Measurements from ENCODE around the gene ACAP1.
"Not testable (repeated sequence)": the region's sequence is repeated elsewhere in the genome, so short reads cannot be mapped to it uniquely, and the experiment has no call there.

Gene ACAP1

GRCh38 chr17:7356072-7356549 is 19.8 kb downstream of the ACAP1 start:
- peaks cover 25% of the 10 kb centered on the region for H3K36me3 ChIP-seq
- H3K27me3 ChIP-seq: peaks cover 10% of the 10 kb centered on the region
- no peaks in the 10 kb centered on the region for H3K9me3 ChIP-seq
- TF ChIP-seq CTCF (IDR thresholded peaks at IDR 0.05): peak; percentile 92
- H3K4me3 ChIP-seq (ENCODE audit: low read depth in 1 of 2, low read length in 1 of 2): no peak overlapping the region
- peaks cover 14 to 24% of the 10 kb centered on the region in 2 experiments for H3K4me1 ChIP-seq (ENCODE audit: control insufficient read depth in 1 of 2, insufficient read depth in 1 of 2, low read depth in 1 of 2, low read length in 1 of 2)
- H3K27ac ChIP-seq: no peak overlapping the region

GRCh38 chr17:7356756-7357155 is 20.4 kb downstream of the ACAP1 start:
- peaks cover 19% of the 10 kb centered on the region for H3K36me3 ChIP-seq
- no peaks in the 10 kb centered on the region for H3K9me3 ChIP-seq
- peaks cover 7 to 18% of the 10 kb centered on the region in 2 experiments for H3K4me1 ChIP-seq (ENCODE audit: control insufficient read depth in 1 of 2, insufficient read depth in 1 of 2, low read depth in 1 of 2, low read length in 1 of 2)
- no peak overlapping the region for H3K4me3 ChIP-seq (ENCODE audit: low read depth in 1 of 2, low read length in 1 of 2)
- peaks cover 14% of the 10 kb centered on the region for H3K27me3 ChIP-seq
- TF ChIP-seq CTCF (IDR thresholded peaks at IDR 0.05): no peak
- H3K27ac ChIP-seq: no peak overlapping the region

- Histone ChIP-seq H3K36me3 (peaks cover 14% of the 10 kb centered on the region), H3K27me3 (peaks cover 18% of the 10 kb centered on the region), H3K27ac (no peak overlapping the region), H3K9me3 (no peaks in the 10 kb centered on the region), H3K4me3 (ENCODE audit: low read depth in 1 of 2, low read length in 1 of 2) (no peak overlapping the region), H3K4me1 (ENCODE audit: control insufficient read depth in 1 of 2, insufficient read depth in 1 of 2, low read depth in 1 of 2, low read length in 1 of 2) (peaks cover 2 to 11% of the 10 kb centered on the region in 2 experiments)
- TF ChIP-seq CTCF (IDR thresholded peaks at IDR 0.05): no peak
Observed at GRCh38 chr17:7357381-7357780, 21.1 kb downstream of the ACAP1 start.

DNA sequence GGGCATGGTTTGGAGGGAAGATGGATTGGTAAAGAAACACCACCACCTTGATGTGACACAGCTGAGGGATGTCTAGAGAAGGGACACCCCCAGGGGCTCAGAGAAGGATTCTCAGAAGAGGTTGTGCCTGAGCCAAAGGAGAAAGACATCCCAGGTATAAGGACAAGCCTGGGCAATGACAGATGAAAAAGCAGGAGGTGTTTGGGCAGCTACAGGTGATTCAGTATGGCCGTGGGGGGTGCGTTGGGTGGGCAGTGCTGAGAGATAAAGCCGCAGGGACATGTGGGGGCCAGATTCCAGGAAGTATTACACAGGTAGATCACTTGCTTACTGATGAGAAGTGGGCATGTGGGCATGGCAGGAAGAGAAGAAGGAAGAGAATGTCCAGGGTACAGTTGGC is 25.6 kb downstream of the ACAP1 start:
- no peaks in the 10 kb centered on the region for H3K4me1 ChIP-seq (ENCODE audit: control insufficient read depth in 1 of 2, insufficient read depth in 1 of 2, low read depth in 1 of 2, low read length in 1 of 2)
- no peak overlapping the region for H3K27ac ChIP-seq
- no peaks in the 10 kb centered on the region for H3K9me3 ChIP-seq

GRCh38 chr17:7363311-7363710 is 27.0 kb downstream of the ACAP1 start:
- Histone ChIP-seq H3K36me3 (no peaks in the 10 kb centered on the region), H3K27ac (no peak overlapping the region), H3K9me3 (no peaks in the 10 kb centered on the region), H3K27me3 (peaks cover 8% of the 10 kb centered on the region), H3K4me3 (ENCODE audit: low read depth in 1 of 2, low read length in 1 of 2) (no peak overlapping the region), H3K4me1 (ENCODE audit: control insufficient read depth in 1 of 2, insufficient read depth in 1 of 2, low read depth in 1 of 2, low read length in 1 of 2) (no peaks in the 10 kb centered on the region)
- TF ChIP-seq CTCF (IDR thresholded peaks at IDR 0.05): no peak

More for the DNA sequence above, 25.6 kb downstream of the ACAP1 start:
- H3K36me3 ChIP-seq: no peaks in the 10 kb centered on the region
- no peak for TF ChIP-seq CTCF (IDR thresholded peaks at IDR 0.05)
- H3K27me3 ChIP-seq: peaks cover 10% of the 10 kb centered on the region
- no peak overlapping the region for H3K4me3 ChIP-seq (ENCODE audit: low read depth in 1 of 2, low read length in 1 of 2)

DNA sequence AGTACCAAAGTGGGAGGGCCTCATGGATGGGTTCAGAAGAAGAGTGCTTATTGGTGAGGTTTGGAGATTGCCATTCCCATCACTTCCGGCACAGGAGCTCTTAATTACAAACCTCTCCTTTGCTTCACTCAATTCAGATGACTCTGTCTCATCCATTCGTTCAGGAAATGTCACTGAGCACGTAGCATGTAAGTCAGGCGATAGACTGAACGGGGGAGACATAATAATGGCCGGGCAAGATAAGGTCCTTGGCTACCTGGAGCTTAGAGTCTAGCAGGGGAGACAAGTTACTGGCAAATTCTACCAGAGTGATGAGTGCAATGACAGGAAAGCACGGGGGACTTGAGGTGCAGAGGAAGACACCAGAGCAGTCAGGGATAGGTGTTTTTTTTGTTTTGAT is 29.6 kb downstream of the ACAP1 start:
- not testable (repeated sequence) for H3K9me3 ChIP-seq; H3K4me3 ChIP-seq (ENCODE audit: low read depth in 1 of 2, low read length in 1 of 2); H3K4me1 ChIP-seq (ENCODE audit: control insufficient read depth in 1 of 2, insufficient read depth in 1 of 2, low read depth in 1 of 2, low read length in 1 of 2); H3K27ac ChIP-seq; H3K36me3 ChIP-seq
- peaks cover 23% of the 10 kb centered on the region for H3K27me3 ChIP-seq

Measured in neutrophil (primary cell).